ENCODE measurements around the gene APEH.

DNA sequence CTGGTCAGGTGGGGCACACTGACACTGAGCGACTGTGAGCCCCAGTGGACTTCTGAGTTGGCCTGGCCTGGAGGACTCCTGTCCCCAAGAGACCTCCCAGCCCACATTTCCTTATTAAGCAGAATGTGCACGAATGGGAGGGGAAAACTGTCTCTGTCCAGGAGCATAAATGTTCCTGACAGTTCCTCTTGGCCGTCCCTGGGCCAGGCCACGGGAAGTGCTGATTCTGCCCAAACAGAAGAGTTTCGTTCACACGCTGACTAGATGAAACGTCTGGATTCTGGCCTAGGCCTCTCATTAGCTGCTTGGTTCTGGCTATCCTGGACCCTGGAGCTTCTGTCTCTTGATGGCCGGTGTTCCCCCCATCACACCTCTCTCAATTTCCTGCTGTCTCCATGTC lies 29.5 kb upstream of the APEH start:
- no peak for TF ChIP-seq ZNF777 (CRISPR knock-in tag; IDR thresholded peaks at IDR 0.05)
- no peak for TF ChIP-seq SMC3 (IDR thresholded peaks at IDR 0.05; ENCODE audit: low read length)
- TF ChIP-seq, protein P1, sequence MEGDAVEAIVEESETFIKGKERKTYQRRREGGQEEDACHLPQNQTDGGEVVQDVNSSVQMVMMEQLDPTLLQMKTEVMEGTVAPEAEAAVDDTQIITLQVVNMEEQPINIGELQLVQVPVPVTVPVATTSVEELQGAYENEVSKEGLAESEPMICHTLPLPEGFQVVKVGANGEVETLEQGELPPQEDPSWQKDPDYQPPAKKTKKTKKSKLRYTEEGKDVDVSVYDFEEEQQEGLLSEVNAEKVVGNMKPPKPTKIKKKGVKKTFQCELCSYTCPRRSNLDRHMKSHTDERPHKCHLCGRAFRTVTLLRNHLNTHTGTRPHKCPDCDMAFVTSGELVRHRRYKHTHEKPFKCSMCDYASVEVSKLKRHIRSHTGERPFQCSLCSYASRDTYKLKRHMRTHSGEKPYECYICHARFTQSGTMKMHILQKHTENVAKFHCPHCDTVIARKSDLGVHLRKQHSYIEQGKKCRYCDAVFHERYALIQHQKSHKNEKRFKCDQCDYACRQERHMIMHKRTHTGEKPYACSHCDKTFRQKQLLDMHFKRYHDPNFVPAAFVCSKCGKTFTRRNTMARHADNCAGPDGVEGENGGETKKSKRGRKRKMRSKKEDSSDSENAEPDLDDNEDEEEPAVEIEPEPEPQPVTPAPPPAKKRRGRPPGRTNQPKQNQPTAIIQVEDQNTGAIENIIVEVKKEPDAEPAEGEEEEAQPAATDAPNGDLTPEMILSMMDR (CRISPR knock-in tag; IDR thresholded peaks at IDR 0.05), result no peak
- TF ChIP-seq CCAR2 (optimal IDR thresholded peaks at IDR 0.05; ENCODE audit: low read depth, low read length), result no peak
- TF ChIP-seq, protein P2, sequence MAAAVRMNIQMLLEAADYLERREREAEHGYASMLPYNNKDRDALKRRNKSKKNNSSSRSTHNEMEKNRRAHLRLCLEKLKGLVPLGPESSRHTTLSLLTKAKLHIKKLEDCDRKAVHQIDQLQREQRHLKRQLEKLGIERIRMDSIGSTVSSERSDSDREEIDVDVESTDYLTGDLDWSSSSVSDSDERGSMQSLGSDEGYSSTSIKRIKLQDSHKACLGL (CRISPR knock-in tag; IDR thresholded peaks at IDR 0.05), result no peak
